ENCODE measurements around the gene ASTN2. TPM values are rescaled to one million over a fixed set of nuclear protein-coding genes. Genes with fewer than 3 reads are reported as not detected.

The ASTN2 gene
- total and polyA plus RNA-seq, 2 experiments from 2014 or later: 5.8 to 7.5 TPM

GRCh38 chr9:116975126-116975525 lies 439.7 kb downstream of the ASTN2 start:
- in situ Hi-C loops (cut with MboI): no loop called here
- Histone ChIP-seq H3K9ac (no peak overlapping the region), H3K27ac (no peak overlapping the region), H3K4me3 (no peak overlapping the region), H3K9me2 (ENCODE audit: insufficient read depth) (no peaks in the 10 kb centered on the region), H3K27me3 (replicated peaks; ENCODE audit: insufficient read depth) (no peaks in the 10 kb centered on the region), H3K4me1 (ENCODE audit: insufficient read depth) (no peaks in the 10 kb centered on the region), H3K79me2 (ENCODE audit: insufficient read depth) (no peaks in the 10 kb centered on the region), H3K36me3 (ENCODE audit: low read depth) (no peaks in the 10 kb centered on the region), H2AFZ (no peak overlapping the region), H3K9me3 (ENCODE audit: low read depth) (no peaks in the 10 kb centered on the region), H3F3A (ENCODE audit: insufficient read depth) (no peaks in the 10 kb centered on the region), H4K20me1 (ENCODE audit: insufficient read depth) (no peaks in the 10 kb centered on the region), H3K4me2 (ENCODE audit: unreplicated experiment) (no peak overlapping the region)
- TF ChIP-seq EZH2 (IDR thresholded peaks at IDR 0.05; ENCODE audit: insufficient read depth, poor library complexity, severe bottlenecking): no peak
- no peak for DNase-seq
- 64 to 74% methylated on average over 4 of the region's 4 CpGs for WGBS, 2 experiments (ENCODE audit: low coverage in 1 of 2, low lambda C conversion rate in 2 of 2, missing lambda C conversion rate in 2 of 2)

DNA sequence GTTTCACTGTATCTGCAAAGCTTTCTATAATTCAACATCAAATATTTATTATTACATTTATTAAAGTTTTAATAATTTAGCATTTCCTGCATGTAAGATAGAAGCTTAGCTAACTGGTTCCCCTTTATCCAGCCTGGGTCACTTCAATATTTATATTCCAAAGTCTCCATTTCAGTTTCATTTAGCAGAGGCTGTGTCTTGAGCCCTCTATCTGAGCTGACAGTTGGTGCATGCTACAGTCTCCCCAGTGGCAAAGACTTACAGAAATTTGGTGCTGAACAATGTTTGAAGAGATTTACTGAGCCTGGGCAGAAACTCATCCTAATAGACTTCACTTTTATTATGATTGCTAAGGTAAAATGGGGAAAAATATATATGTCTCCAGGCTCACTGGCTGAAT lies 448.7 kb downstream of the ASTN2 start:
- Histone ChIP-seq H3K9ac (no peak overlapping the region), H3K9me3 (ENCODE audit: low read depth) (no peaks in the 10 kb centered on the region), H3K27ac (no peak overlapping the region), H3F3A (ENCODE audit: insufficient read depth) (no peaks in the 10 kb centered on the region), H3K36me3 (ENCODE audit: low read depth) (no peaks in the 10 kb centered on the region), H2AFZ (no peak overlapping the region), H3K4me1 (ENCODE audit: insufficient read depth) (no peaks in the 10 kb centered on the region), H3K9me2 (ENCODE audit: insufficient read depth) (no peaks in the 10 kb centered on the region), H3K79me2 (ENCODE audit: insufficient read depth) (no peaks in the 10 kb centered on the region), H4K20me1 (ENCODE audit: insufficient read depth) (no peaks in the 10 kb centered on the region), H3K4me3 (no peak overlapping the region), H3K27me3 (replicated peaks; ENCODE audit: insufficient read depth) (no peaks in the 10 kb centered on the region), H3K4me2 (ENCODE audit: unreplicated experiment) (no peak overlapping the region)
- no peak for TF ChIP-seq EZH2 (IDR thresholded peaks at IDR 0.05; ENCODE audit: insufficient read depth, poor library complexity, severe bottlenecking)
- TF ChIP-seq EZH2phosphoT487 (IDR thresholded peaks at IDR 0.05; ENCODE audit: insufficient read depth, low read depth): no peak
- in situ Hi-C loops (cut with MboI): no loop called here
- no peak for DNase-seq

GRCh38 chr9:116964258-116964657 lies 450.6 kb downstream of the ASTN2 start:
- Histone ChIP-seq H3K9me2 (ENCODE audit: insufficient read depth) (no peaks in the 10 kb centered on the region), H3K27ac (no peak overlapping the region), H4K20me1 (ENCODE audit: insufficient read depth) (no peaks in the 10 kb centered on the region), H3K9ac (no peak overlapping the region), H3K4me1 (ENCODE audit: insufficient read depth) (no peaks in the 10 kb centered on the region), H2AFZ (no peak overlapping the region), H3F3A (ENCODE audit: insufficient read depth) (no peaks in the 10 kb centered on the region), H3K36me3 (ENCODE audit: low read depth) (no peaks in the 10 kb centered on the region), H3K4me3 (no peak overlapping the region), H3K9me3 (ENCODE audit: low read depth) (no peaks in the 10 kb centered on the region), H3K79me2 (ENCODE audit: insufficient read depth) (no peaks in the 10 kb centered on the region), H3K27me3 (replicated peaks; ENCODE audit: insufficient read depth) (0 out of 2 replicates have a peak, but pooled peaks cover 4% of the 10 kb centered on the region), H3K4me2 (ENCODE audit: unreplicated experiment) (no peak overlapping the region)
- TF ChIP-seq EZH2phosphoT487 (IDR thresholded peaks at IDR 0.05; ENCODE audit: insufficient read depth, low read depth) (no peak), EZH2 (IDR thresholded peaks at IDR 0.05; ENCODE audit: insufficient read depth, poor library complexity, severe bottlenecking) (no peak)
- in situ Hi-C loops (cut with MboI): no loop called here
- no peak for DNase-seq
- WGBS, 2 experiments (ENCODE audit: low coverage in 1 of 2, low lambda C conversion rate in 2 of 2, missing lambda C conversion rate in 2 of 2): 57 to 59% methylated on average over 11 of the region's 11 CpGs

DNA sequence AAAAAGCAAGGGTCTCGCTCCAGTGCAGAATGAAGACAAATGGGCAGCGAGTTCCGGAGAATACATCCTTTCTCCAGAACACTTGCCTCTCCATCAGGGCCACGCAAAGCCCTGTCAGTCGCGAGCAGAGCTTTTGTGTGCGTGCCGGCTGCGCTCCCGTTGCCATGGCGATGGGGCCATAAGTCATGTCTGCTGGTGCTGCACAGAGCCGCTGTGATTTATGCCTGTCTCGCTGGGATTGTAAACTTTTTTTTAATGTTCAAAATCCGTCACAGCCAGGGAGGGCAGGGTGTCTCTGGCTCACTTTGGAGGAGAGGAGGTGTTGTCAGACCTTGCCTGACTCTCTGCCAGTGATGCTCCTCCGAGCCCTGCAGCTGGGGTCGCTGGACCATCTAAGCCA lies 455.0 kb downstream of the ASTN2 start:
- 4 to 7% methylated on average over 16 of the region's 16 CpGs for WGBS, 2 experiments (ENCODE audit: low coverage in 1 of 2, low lambda C conversion rate in 2 of 2, missing lambda C conversion rate in 2 of 2)
- H3K9me2 ChIP-seq (ENCODE audit: insufficient read depth): no peaks in the 10 kb centered on the region
- H3K9me3 ChIP-seq (ENCODE audit: low read depth): no peaks in the 10 kb centered on the region
- peak; percentile 13 for DNase-seq
- H3K4me1 ChIP-seq (ENCODE audit: insufficient read depth): no peaks in the 10 kb centered on the region
- no peak overlapping the region for H3K27ac ChIP-seq
- no peak overlapping the region for H3K4me3 ChIP-seq
- H2AFZ ChIP-seq: no peak overlapping the region
- in situ Hi-C loops (cut with MboI): no loop called here
- 0 out of 2 replicates have a peak, but pooled peaks cover 4% of the 10 kb centered on the region for H3K27me3 ChIP-seq (replicated peaks; ENCODE audit: insufficient read depth)
- no peaks in the 10 kb centered on the region for H3F3A ChIP-seq (ENCODE audit: insufficient read depth)
- TF ChIP-seq EZH2 (IDR thresholded peaks at IDR 0.05; ENCODE audit: insufficient read depth, poor library complexity, severe bottlenecking) (no peak), EZH2phosphoT487 (IDR thresholded peaks at IDR 0.05; ENCODE audit: insufficient read depth, low read depth) (no peak)
- no peak overlapping the region for H3K9ac ChIP-seq
- H3K79me2 ChIP-seq (ENCODE audit: insufficient read depth): no peaks in the 10 kb centered on the region
- no peak overlapping the region for H3K4me2 ChIP-seq (ENCODE audit: unreplicated experiment)
- H4K20me1 ChIP-seq (ENCODE audit: insufficient read depth): no peaks in the 10 kb centered on the region
- no peaks in the 10 kb centered on the region for H3K36me3 ChIP-seq (ENCODE audit: low read depth)

- H2AFZ ChIP-seq: no peak overlapping the region
- no peaks in the 10 kb centered on the region for H4K20me1 ChIP-seq (ENCODE audit: insufficient read depth)
- DNase-seq: no peak
- no peak overlapping the region for H3K27ac ChIP-seq
- H3K9me2 ChIP-seq (ENCODE audit: insufficient read depth): no peaks in the 10 kb centered on the region
- H3K27me3 ChIP-seq (replicated peaks; ENCODE audit: insufficient read depth): 0 out of 2 replicates have a peak, but pooled peaks cover 4% of the 10 kb centered on the region
- no peaks in the 10 kb centered on the region for H3K79me2 ChIP-seq (ENCODE audit: insufficient read depth)
- 63 to 76% methylated on average over 5 of the region's 5 CpGs for whole genome bisulfite sequencing, 2 experiments (ENCODE audit: low coverage in 1 of 2, low lambda C conversion rate in 2 of 2, missing lambda C conversion rate in 2 of 2)
- no peaks in the 10 kb centered on the region for H3F3A ChIP-seq (ENCODE audit: insufficient read depth)
- H3K36me3 ChIP-seq (ENCODE audit: low read depth): no peaks in the 10 kb centered on the region
- H3K9me3 ChIP-seq (ENCODE audit: low read depth): no peaks in the 10 kb centered on the region
- no peak overlapping the region for H3K9ac ChIP-seq
- H3K4me2 ChIP-seq (ENCODE audit: unreplicated experiment): no peak overlapping the region
- TF ChIP-seq EZH2 (IDR thresholded peaks at IDR 0.05; ENCODE audit: insufficient read depth, poor library complexity, severe bottlenecking) (no peak), EZH2phosphoT487 (IDR thresholded peaks at IDR 0.05; ENCODE audit: insufficient read depth, low read depth) (no peak)
- H3K4me3 ChIP-seq: no peak overlapping the region
- in situ Hi-C loops (cut with MboI): no loop called here
- H3K4me1 ChIP-seq (ENCODE audit: insufficient read depth): no peaks in the 10 kb centered on the region
Measured at GRCh38 chr9:116958881-116959280, 456.0 kb downstream of the ASTN2 start.

All from GM23248 (cell line).